Measurements from ENCODE around the gene RALBP1.

- TF ChIP-seq CTCF (IDR thresholded peaks at IDR 0.05) (no peak), POLR2A (IDR thresholded peaks at IDR 0.05) (no peak), POLR2AphosphoS5 (IDR thresholded peaks at IDR 0.05) (no peak)
Observed at GRCh38 chr18:9477509-9477908, 2.2 kb downstream of the RALBP1 start.
